ENCODE measurements around the gene RAB40A.

RAB40A gene, protein sequence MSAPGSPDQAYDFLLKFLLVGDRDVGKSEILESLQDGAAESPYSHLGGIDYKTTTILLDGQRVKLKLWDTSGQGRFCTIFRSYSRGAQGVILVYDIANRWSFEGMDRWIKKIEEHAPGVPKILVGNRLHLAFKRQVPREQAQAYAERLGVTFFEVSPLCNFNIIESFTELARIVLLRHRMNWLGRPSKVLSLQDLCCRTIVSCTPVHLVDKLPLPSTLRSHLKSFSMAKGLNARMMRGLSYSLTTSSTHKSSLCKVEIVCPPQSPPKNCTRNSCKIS

DNA sequence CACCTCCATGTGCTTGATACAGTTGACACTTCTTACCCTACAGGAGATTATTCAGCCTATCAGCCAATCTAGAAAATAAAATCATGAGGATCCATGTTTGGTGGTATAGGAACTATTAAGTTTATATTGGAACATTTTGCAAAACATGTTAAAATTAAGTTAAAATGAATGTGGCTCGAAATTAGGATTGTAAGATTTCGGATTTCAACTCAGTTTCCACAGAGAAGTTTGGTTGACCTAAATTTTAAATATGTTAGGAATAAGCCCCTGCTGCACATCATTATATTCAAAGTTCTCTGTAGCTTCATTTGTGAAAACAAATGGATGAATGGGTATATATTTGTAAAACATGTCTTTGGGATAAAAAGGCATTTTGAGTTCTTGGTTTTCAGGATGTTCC, at the start of gene RAB40A:
TSS of gene RAB40A (minus strand) at position 101 of the 400 bp plus-strand sequence. CDS start 18,733 bp downstream, outside the sequence.
- TF ChIP-seq Cebpa-rat (IDR thresholded peaks at IDR 0.05): no peak
- H4K20me1 ChIP-seq: no peaks in the 10 kb centered on the region
- no peak within 1 kb of the TSS for H3K27ac ChIP-seq

DNA sequence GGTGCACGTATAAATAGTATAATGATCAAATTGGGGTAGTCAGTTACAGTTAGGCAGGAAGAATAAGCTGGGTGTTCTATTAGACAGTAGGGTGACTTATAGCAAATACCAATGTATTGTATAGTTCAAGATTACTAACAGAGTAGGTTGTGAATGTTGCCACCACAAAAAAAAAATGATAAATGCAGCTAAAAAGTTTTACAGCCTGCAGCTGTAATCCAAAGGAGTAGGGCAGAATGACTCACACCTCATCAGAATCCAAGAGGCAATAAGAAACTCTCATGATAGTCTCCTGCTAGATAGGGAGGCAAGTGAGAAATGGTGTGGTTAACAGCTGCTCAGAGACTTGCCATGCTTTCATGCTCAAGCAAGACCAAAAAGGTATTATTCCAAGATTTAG, 46.5 kb upstream of the RAB40A start:
- no peak overlapping the region for H3K4me2 ChIP-seq
- TF ChIP-seq Cebpa-rat (IDR thresholded peaks at IDR 0.05): no peak

More for the DNA sequence above, at the start of gene RAB40A:
- peaks cover 9% of the 10 kb centered on the region; the same call in 1 of the 2 replicates for H3K27me3 ChIP-seq
- H3K9ac ChIP-seq: no peak within 1 kb of the TSS
- H3K9me3 ChIP-seq: no peaks in the 10 kb centered on the region
- no peaks in the 10 kb centered on the region for H3K36me3 ChIP-seq
- no peak within 1 kb of the TSS for H3K4me3 ChIP-seq
- no peak within 1 kb of the TSS for H3K4me2 ChIP-seq
- no peaks in the 10 kb centered on the region for H3K4me1 ChIP-seq

DNA sequence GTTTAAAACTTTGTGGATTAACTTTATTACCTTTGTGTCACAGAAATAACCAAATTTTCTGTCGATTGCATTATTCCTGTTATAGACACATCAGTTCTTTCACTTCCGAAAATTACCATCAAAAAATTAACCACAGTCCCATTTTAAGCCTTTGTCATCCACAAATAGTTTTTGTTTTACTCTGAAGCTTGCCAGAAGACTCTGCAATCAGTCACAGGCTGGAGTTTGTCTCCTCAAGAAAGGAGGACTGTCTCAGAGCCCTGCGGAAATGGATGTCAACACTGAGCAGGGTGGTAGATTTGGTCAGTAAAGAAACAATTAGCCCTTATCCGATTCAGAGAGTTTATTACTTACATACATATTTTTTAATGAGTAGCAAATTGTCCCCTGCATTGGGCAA, 45.9 kb upstream of the RAB40A start:
- Histone ChIP-seq H3K4me2 (no peak overlapping the region), H3K4me3 (no peak overlapping the region), H3K9ac (no peak overlapping the region), H3K9me3 (no peaks in the 10 kb centered on the region), H3K27me3 (0 out of 2 replicates have a peak, but pooled peaks cover 6% of the 10 kb centered on the region), H3K27ac (no peak overlapping the region), H3K36me3 (no peaks in the 10 kb centered on the region), H3K4me1 (no peaks in the 10 kb centered on the region), H4K20me1 (no peaks in the 10 kb centered on the region)
- TF ChIP-seq Cebpa-rat (IDR thresholded peaks at IDR 0.05): no peak

More for the DNA sequence above, 46.5 kb upstream of the RAB40A start:
- no peak overlapping the region for H3K9ac ChIP-seq
- no peaks in the 10 kb centered on the region for H3K4me1 ChIP-seq
- no peaks in the 10 kb centered on the region for H3K9me3 ChIP-seq
- H3K4me3 ChIP-seq: no peak overlapping the region
- H3K27ac ChIP-seq: no peak overlapping the region
- no peaks in the 10 kb centered on the region for H4K20me1 ChIP-seq
- H3K27me3 ChIP-seq: 0 out of 2 replicates have a peak, but pooled peaks cover 6% of the 10 kb centered on the region
- H3K36me3 ChIP-seq: no peaks in the 10 kb centered on the region

DNA sequence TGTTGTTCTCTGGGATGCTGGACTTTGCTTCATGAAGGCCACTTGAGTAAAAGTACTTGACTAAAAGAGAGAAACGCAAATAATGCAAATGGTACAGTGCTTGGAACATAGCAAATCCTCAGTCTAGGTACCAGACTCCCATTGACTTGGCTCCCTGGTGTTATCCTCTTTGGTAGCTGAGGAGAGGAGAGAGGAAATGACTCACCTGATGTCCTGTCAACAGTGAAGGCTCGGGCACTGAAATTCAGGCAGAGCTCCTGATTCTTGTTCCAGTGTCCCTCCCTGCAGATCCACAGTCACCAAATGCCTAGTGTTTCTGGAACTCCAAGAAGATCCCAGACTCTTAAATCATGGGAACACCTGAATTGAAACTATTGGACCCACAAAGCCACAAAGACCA, 43.5 kb upstream of the RAB40A start:
- no peak overlapping the region for H3K4me2 ChIP-seq
- no peak for TF ChIP-seq Cebpa-rat (IDR thresholded peaks at IDR 0.05)

DNA sequence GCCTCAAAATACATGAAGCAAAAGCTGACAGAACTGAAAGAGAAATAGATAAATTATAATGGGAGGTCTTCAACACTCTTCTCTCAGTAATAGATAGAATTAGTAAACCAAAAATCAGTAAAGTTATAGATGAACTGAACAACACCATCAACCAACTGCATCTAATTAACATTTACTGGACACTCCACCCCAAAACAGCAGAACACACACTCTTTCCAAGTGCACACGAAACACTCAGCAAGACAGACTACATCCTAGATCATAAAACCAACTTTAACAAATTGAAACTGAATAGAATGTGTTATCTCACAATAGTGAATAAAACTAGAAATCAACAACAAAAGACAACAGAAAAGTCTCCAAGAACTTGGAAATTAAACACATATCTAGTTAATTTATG, 41.0 kb upstream of the RAB40A start:
- Histone ChIP-seq H3K9me3 (no peaks in the 10 kb centered on the region), H3K4me3 (no peak overlapping the region), H3K4me2 (no peak overlapping the region), H3K9ac (no peak overlapping the region), H3K27me3 (no peaks in the 10 kb centered on the region), H4K20me1 (no peaks in the 10 kb centered on the region), H3K27ac (no peak overlapping the region), H3K36me3 (no peaks in the 10 kb centered on the region), H3K4me1 (no peaks in the 10 kb centered on the region)
- no peak for TF ChIP-seq Cebpa-rat (IDR thresholded peaks at IDR 0.05)

More for the DNA sequence above, 43.5 kb upstream of the RAB40A start:
- Histone ChIP-seq H3K4me3 (no peak overlapping the region), H3K27ac (no peak overlapping the region), H4K20me1 (no peaks in the 10 kb centered on the region), H3K9me3 (no peaks in the 10 kb centered on the region), H3K27me3 (0 out of 2 replicates have a peak, but pooled peaks cover 6% of the 10 kb centered on the region), H3K36me3 (no peaks in the 10 kb centered on the region), H3K9ac (no peak overlapping the region), H3K4me1 (no peaks in the 10 kb centered on the region)

DNA sequence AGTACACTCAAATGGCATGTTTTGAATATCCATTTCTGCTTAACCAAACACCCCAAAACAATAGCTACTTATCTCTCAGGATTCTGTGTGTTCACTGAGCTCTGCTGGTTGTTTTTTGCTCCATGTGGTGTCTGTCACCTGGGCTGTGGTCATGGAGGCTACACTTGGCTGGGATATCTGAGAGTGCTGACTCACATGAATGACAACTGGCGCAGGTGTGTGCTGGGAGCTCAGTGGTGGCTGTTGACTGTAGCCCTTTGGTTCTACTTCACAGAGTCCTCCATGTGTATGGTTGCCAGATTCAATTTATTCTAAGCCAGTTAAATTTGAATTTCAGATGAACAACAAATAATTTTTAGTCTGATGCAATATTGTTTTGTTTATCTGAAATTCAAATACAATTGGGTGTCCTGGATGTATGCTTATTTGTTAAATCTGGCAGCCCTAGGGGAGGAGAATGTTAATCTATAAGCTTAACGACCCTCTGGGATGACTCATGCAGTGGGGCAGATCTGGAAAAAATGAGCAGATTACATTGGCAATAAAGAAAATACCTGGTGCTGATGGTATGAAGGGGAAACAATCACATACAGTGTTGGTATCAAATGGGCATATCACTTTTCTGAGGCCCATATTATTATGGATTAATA, 37.8 kb upstream of the RAB40A start:
- H3K4me3 ChIP-seq: no peak overlapping the region
- no peaks in the 10 kb centered on the region for H4K20me1 ChIP-seq
- H3K27me3 ChIP-seq: no peaks in the 10 kb centered on the region
- no peaks in the 10 kb centered on the region for H3K9me3 ChIP-seq
- H3K27ac ChIP-seq: no peak overlapping the region
- H3K4me2 ChIP-seq: no peak overlapping the region
- no peak for TF ChIP-seq Cebpa-rat (IDR thresholded peaks at IDR 0.05)
- H3K36me3 ChIP-seq: no peaks in the 10 kb centered on the region
- H3K4me1 ChIP-seq: no peaks in the 10 kb centered on the region
- H3K9ac ChIP-seq: no peak overlapping the region

DNA sequence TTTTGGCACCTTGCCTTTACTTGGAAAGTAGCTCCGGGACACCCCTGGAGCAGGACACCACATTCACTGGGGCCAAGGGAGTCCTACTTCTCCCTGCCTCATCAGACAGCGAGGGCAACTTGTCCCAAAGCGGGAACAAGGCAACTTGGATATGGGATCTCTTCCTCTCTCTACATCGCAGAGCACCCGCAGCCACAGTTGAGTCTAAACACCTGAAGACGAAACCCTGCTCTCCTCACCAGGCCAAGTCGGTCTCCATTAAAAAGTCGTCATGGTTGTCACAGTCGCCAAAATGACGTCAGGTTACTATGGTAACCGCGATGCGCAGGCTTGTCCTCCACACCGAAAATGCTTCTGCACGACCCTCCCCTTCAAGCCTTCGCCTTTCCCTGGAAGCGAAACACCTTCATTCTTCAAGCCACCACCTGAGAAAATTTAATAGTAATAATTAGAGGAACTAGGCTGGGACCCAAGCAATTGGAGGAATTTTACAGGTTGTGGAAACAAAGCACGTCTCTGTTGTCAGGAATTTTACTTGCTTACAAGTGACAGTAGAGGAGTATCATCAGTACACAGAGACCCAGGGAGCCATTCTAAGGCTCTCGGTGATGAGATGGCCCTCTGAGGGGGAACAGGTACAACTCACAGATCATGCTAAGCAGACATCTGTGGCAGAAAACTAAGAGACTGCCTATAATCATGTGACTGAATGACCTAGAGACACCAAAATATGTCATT, 35.6 kb upstream of the RAB40A start:
- H3K4me1 ChIP-seq: no peaks in the 10 kb centered on the region
- H3K27me3 ChIP-seq: no peaks in the 10 kb centered on the region
- no peak overlapping the region for H3K9ac ChIP-seq
- TF ChIP-seq Cebpa-rat (IDR thresholded peaks at IDR 0.05): no peak
- H3K9me3 ChIP-seq: no peaks in the 10 kb centered on the region
- H3K4me2 ChIP-seq: no peak overlapping the region
- H3K27ac ChIP-seq: no peak overlapping the region
- H3K4me3 ChIP-seq: no peak overlapping the region
- H4K20me1 ChIP-seq: no peaks in the 10 kb centered on the region
- no peaks in the 10 kb centered on the region for H3K36me3 ChIP-seq

DNA sequence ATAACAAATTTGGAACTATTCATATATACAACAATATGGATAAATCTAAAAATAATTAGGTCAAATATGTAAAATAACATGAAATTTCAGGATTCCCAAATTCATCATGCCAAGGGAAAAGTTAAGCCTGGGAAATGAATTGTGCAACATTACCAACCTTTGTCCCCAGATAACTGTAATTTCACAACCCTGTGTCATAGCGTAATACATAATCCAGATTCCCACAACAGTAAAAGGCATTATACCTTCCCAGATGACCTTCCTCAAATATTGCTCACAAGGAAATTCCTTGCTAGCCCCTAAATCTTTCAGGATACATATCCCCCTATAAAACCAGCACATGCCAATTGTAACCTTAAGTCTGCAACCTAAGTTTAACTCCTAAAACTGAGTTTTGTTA, 32.9 kb upstream of the RAB40A start:
- no peak overlapping the region for H3K4me2 ChIP-seq
- H3K9ac ChIP-seq: no peak overlapping the region
- H3K36me3 ChIP-seq: no peaks in the 10 kb centered on the region
- TF ChIP-seq Cebpa-rat (IDR thresholded peaks at IDR 0.05): no peak
- no peaks in the 10 kb centered on the region for H3K9me3 ChIP-seq
- H3K4me1 ChIP-seq: no peaks in the 10 kb centered on the region
- no peaks in the 10 kb centered on the region for H3K27me3 ChIP-seq
- H3K4me3 ChIP-seq: no peak overlapping the region
- no peak overlapping the region for H3K27ac ChIP-seq
- H4K20me1 ChIP-seq: no peaks in the 10 kb centered on the region

DNA sequence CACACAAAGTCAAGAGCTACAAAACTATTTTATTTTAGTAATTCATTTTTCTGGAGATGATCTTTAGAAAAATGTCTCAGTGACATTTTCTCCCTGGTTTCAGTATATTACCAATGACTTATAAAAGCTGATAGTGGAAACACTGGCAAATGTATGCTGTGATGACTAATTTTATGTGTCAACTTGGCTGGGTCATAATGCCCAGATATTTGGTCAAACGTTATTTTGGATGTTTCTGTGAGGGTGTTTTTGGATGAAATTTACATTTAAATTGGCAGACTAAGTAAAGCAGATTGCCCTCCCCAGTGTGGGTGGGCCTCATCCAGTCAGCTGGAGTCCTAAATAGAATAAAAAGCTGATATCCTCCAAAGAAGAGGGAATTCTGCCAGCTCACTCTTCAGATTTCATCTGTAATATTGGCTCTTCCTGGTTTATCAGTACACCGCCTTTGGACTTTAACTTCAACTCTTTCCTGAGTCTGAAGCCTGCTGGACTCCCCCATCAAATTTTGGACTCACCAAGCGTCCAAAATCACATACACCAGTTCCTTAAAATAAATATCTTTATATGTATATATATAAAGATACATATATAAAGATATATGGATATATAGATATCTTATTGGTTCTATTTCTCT, 31.2 kb upstream of the RAB40A start:
- no peak for TF ChIP-seq Cebpa-rat (IDR thresholded peaks at IDR 0.05)
- Histone ChIP-seq H3K9ac (no peak overlapping the region), H4K20me1 (no peaks in the 10 kb centered on the region), H3K27ac (no peak overlapping the region), H3K9me3 (no peaks in the 10 kb centered on the region; the same call in 1 of the 2 replicates), H3K4me2 (no peak overlapping the region), H3K4me3 (no peak overlapping the region), H3K4me1 (no peaks in the 10 kb centered on the region), H3K27me3 (no peaks in the 10 kb centered on the region), H3K36me3 (no peaks in the 10 kb centered on the region)
